Neural crest cell (in vitro differentiated cells): ENCODE data around the gene MS4A4E. TPM values are rescaled to one million over a fixed set of nuclear protein-coding genes. Genes with fewer than 3 reads are reported as not detected.
"Not testable (repeated sequence)": the region's sequence is repeated elsewhere in the genome, so short reads cannot be mapped to it uniquely, and the experiment has no call there.

Source experiments
- DNase-seq: peaks from one replicate; pipeline ENCODE4 v3.0.0; 2021; ENCODE audit warnings: low read depth, mixed read lengths, low spot score
- H3K27ac Mint-ChIP-seq: one replicate; pipeline ENCODE4 v1.8.0; 2021; ENCODE audit warnings: mild to moderate bottlenecking, mixed read lengths; ENCODE audit not compliant: unreplicated experiment
- H3K27me3 Mint-ChIP-seq: 2 replicates; pipeline ENCODE4 v1.8.0; 2021; ENCODE audit warnings: low read depth, mild to moderate bottlenecking, mixed read lengths
- H3K36me3 Mint-ChIP-seq: 2 replicates; pipeline ENCODE4 v1.8.0; 2021; ENCODE audit warnings: low read depth, mild to moderate bottlenecking, mixed read lengths
- H3K4me1 Mint-ChIP-seq: 2 replicates; pipeline ENCODE4 v1.8.0; 2021; ENCODE audit warnings: mixed read lengths
- H3K4me3 Mint-ChIP-seq: one replicate; pipeline ENCODE4 v1.8.0; 2021; ENCODE audit warnings: mild to moderate bottlenecking, mixed read lengths
- H3K9me3 Mint-ChIP-seq: 2 replicates; pipeline ENCODE4 v1.8.0; 2021; ENCODE audit warnings: mixed read lengths
- CTCF ChIP-seq: fragments of 200-600 bp; sonication (generic); conservative IDR thresholded peaks from 2 replicates; pipeline ENCODE4 v1.5.0; 2021; ENCODE audit warnings: antibody characterized with exemption, mild to moderate bottlenecking
- total RNA-seq: library from RNA; stranded (reverse); gene quantifications from 2 replicates; pipeline ENCODE4 v1.2.1, GENCODE V29; 2021

Gene MS4A4E
- total RNA-seq, 1 donor from 2014 or later, result 0.28 TPM

- Mint-ChIP-seq H3K4me3 (no peak overlapping the region), H3K36me3 (no peaks in the 10 kb centered on the region), H3K27me3 (no peaks in the 10 kb centered on the region), H3K9me3 (peaks cover 2% of the 10 kb centered on the region), H3K4me1 (peaks cover 10% of the 10 kb centered on the region), H3K27ac (no peak overlapping the region)
- no peak for TF ChIP-seq CTCF
- DNase-seq, result no peak
Observed at GRCh38 chr11:60206616-60207015, 36.3 kb downstream of the MS4A4E start.

GRCh38 chr11:60204922-60205321 is 38.0 kb downstream of the MS4A4E start:
- TF ChIP-seq CTCF, result no peak
- DNase-seq, result no peak
- H3K27me3 Mint-ChIP-seq, result no peaks in the 10 kb centered on the region
- no peak overlapping the region for H3K27ac Mint-ChIP-seq
- H3K9me3 Mint-ChIP-seq, result peaks cover 2% of the 10 kb centered on the region
- H3K4me3 Mint-ChIP-seq, result no peak overlapping the region
- no peaks in the 10 kb centered on the region for H3K36me3 Mint-ChIP-seq
- H3K4me1 Mint-ChIP-seq, result peaks cover 10% of the 10 kb centered on the region

- not testable (repeated sequence) for H3K4me1 Mint-ChIP-seq, H3K36me3 Mint-ChIP-seq, H3K4me3 Mint-ChIP-seq, H3K9me3 Mint-ChIP-seq, DNase-seq, H3K27ac Mint-ChIP-seq, H3K27me3 Mint-ChIP-seq
Observed at GRCh38 chr11:60201334-60201733, 41.6 kb downstream of the MS4A4E start.

GRCh38 chr11:60197442-60197841 is 45.5 kb downstream of the MS4A4E start:
- Mint-ChIP-seq H3K36me3 (no peaks in the 10 kb centered on the region), H3K4me3 (no peak overlapping the region), H3K9me3 (peaks cover 6% of the 10 kb centered on the region), H3K4me1 (peaks cover 4% of the 10 kb centered on the region), H3K27me3 (no peaks in the 10 kb centered on the region), H3K27ac (no peak overlapping the region)
- TF ChIP-seq CTCF, result no peak
- DNase-seq, result no peak

GRCh38 chr11:60195923-60196368 is 47.0 kb downstream of the MS4A4E start:
- Mint-ChIP-seq H3K27me3 (no peaks in the 10 kb centered on the region), H3K9me3 (peaks cover 5% of the 10 kb centered on the region), H3K4me3 (no peak overlapping the region), H3K27ac (no peak overlapping the region), H3K4me1 (peaks cover 4% of the 10 kb centered on the region), H3K36me3 (no peaks in the 10 kb centered on the region)
- TF ChIP-seq CTCF, result no peak
- DNase-seq, result no peak

- Mint-ChIP-seq H3K4me1 (peaks cover 4% of the 10 kb centered on the region), H3K36me3 (no peaks in the 10 kb centered on the region), H3K9me3 (peaks cover 5% of the 10 kb centered on the region), H3K27me3 (no peaks in the 10 kb centered on the region), H3K27ac (no peak overlapping the region), H3K4me3 (no peak overlapping the region)
- DNase-seq, result no peak
- no peak for TF ChIP-seq CTCF
Observed at GRCh38 chr11:60194511-60194910, 48.4 kb downstream of the MS4A4E start.
